OCI-LY1 (cell line): ENCODE results near the gene AVPR2.

Experiments used
- EZH2 ChIP-seq: fragments of 200-600 bp; sonication (generic), shearing (Covaris generic); IDR thresholded peaks from 2 replicates; pipeline ENCODE4 v1.8.0; 2017; ENCODE audit warnings: borderline replicate concordance, mixed run types, mild to moderate bottlenecking, antibody characterized with exemption, low read length, moderate library complexity, mixed read lengths
- TF ChIP-seq, protein P1 (sequence below): fragments of 200-600 bp; sonication (generic), shearing (Covaris generic); IDR thresholded peaks from 2 replicates; pipeline ENCODE4 v1.5.1; 2017; ENCODE audit warnings: mild to moderate bottlenecking, antibody characterized with exemption, low read length, moderate library complexity, mixed read lengths

DNA sequence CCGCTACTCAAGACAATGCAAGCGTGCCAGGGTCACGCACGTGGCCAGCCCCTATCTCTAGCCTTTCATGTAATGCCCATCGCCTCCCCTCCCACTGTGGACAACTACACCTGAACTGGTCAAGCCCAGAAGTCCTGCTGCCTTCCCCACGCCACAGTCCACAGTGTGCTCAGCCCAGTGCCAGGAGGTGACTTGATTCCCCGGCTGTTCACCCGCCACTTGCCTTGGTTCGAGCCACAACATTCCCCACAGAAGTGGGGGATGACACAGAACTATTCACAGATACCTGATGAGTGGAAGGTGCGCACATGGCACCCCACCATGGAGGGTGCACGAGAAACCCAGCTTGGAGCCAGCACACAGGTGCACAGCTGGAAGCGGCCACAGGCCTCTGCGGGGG is 14.8 kb downstream of the AVPR2 start:
- TF ChIP-seq, protein P1, sequence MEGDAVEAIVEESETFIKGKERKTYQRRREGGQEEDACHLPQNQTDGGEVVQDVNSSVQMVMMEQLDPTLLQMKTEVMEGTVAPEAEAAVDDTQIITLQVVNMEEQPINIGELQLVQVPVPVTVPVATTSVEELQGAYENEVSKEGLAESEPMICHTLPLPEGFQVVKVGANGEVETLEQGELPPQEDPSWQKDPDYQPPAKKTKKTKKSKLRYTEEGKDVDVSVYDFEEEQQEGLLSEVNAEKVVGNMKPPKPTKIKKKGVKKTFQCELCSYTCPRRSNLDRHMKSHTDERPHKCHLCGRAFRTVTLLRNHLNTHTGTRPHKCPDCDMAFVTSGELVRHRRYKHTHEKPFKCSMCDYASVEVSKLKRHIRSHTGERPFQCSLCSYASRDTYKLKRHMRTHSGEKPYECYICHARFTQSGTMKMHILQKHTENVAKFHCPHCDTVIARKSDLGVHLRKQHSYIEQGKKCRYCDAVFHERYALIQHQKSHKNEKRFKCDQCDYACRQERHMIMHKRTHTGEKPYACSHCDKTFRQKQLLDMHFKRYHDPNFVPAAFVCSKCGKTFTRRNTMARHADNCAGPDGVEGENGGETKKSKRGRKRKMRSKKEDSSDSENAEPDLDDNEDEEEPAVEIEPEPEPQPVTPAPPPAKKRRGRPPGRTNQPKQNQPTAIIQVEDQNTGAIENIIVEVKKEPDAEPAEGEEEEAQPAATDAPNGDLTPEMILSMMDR, result no peak
- no peak for TF ChIP-seq EZH2
